Lower leg skin (tissue), 4 donors: ENCODE data around the gene PTPRU. TPM values are rescaled to one million over a fixed set of nuclear protein-coding genes. Genes with fewer than 3 reads are reported as not detected.

Source experiments
- DNase-seq, 2 donors: peaks; one replicate each; pipeline ENCODE4 v3.0.0-alpha.2; 2019; ENCODE audit warnings: low spot score in 2 of 2
- H3K4me3 ChIP-seq: fragments of 200-600 bp; sonication (generic); 2 replicates; pipeline ENCODE4 v1.5.1; 2017; ENCODE audit warnings: mild to moderate bottlenecking, low read depth; ENCODE audit not compliant: poor library complexity, severe bottlenecking
- CTCF ChIP-seq, 3 donors: fragments of 450-650 bp; IDR thresholded peaks; one replicate each; pipeline ENCODE4 v1.5.1; 2016; ENCODE audit warnings: antibody characterized with exemption in 3 of 3, mild to moderate bottlenecking in 3 of 3, moderate library complexity in 2 of 3
- POLR2A ChIP-seq, 2 donors: fragments of 450-650 bp; IDR thresholded peaks; one replicate each; pipeline ENCODE4 v1.6.1; 2016 to 2017; ENCODE audit warnings: antibody characterized with exemption in 2 of 2, mild to moderate bottlenecking in 1 of 2, moderate library complexity in 1 of 2
- WGBS, 2 donors: methylation state at CpG; one replicate each; pipeline ENCODE4 v1.1.5; 2018; 5-methylcytosine and 5-hydroxymethylcytosine counted together
- intact Hi-C: fragments of 100-400 bp; cut with DNase I; formaldehyde crosslinking; loops from one replicate; pipeline ENCODE4 v1.15.0; 2023; ENCODE audit warnings: low total_unique reads
- total RNA-seq, 4 donors: library from RNA; depleted of rRNA; stranded (reverse); fragments of >200 nt; gene quantifications; one replicate each; pipeline ENCODE4 v1.1.0, GENCODE V29; 2016

PTPRU gene
- total RNA-seq, 4 donors from 2014 or later: 15.9 to 56.3 (median 30.6) TPM

DNA sequence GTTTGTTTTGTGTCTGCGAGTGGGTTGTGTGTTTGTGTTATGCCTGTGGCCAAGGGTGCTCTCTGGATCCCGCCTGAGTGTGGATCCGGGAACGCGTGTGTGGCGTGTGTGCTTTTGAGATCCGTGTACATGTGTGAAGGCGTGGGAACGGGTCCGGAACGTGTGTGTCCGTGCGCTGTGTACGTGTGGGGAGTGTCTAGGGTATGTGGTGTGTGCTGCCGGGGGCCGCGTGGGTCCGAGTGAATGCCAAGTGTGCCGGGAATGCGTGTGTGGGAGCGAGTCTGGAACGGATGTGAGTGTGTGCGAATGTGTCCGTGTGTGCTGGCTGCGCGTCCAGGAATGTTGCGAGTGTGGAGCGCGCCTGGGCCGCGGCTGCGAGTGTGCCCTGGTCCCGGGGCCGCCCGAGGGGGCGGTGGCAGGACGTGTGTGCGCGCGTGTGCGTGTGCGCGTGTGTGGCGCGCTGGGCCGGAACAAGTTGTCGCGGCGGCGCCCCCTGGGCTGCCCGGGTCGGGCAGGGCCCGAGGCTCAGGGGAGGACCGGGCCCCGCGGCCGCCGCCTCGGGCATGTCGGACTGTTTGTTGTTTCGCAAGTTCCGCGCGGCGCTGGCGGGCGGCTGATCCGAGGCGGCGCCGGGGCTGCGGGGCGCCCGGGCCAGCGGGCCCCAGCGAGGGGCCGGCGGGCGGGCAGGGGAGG, 953 bp downstream of the PTPRU start:
- DNase-seq: peak; percentile 21 to 89
- H3K4me3 ChIP-seq: peak overlapping the region; percentile 47
- WGBS, 2 donors: 0 to 1% methylated on average over 36 to 55 of the region's 79 CpGs
- TF ChIP-seq POLR2A (IDR thresholded peaks at IDR 0.05) (no peak), CTCF (IDR thresholded peaks at IDR 0.05) (no peak)
- intact Hi-C loops: loop anchor here (5.0 kb wide), 2 partner anchors 1475 to 1615 kb away; no protein-coding TSS in a partner anchor

DNA sequence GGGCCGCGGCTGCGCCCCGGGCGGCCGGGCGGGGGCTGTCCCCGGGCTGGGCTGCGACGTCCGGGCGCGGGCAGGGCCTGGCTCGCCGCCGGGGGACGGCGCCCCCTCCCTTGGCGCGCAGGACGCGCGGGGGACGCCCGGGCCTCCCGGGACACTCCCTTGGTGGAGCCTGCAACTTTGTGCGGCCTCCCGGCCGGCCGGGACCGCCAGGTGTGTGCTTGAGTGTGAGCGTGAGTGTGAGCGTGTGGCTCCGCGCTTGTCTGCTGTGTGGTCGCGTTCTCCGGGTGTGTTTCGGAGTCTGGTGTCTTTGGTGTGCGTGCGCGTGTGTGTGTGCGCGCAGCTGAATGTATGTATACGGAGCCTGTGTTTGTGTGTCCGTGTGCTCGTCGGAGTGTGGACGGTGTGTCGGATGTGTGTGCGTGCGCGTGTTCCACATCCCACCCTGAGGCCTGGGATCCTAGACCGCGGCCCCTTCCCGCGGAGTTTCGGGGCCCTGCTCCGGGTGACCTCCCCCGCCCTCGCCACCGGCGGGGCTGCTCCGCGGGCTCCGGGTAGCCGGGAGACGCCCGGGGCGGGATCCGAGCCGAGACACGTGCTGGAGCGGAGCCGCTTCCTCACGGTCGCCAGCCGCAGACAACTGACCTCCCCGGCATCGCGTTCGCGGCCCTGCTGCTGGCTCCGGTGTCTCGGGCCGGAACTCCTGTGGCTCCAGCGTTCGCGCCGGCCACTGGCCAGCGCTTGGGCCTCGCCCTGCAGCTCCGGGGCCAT, 1.7 kb downstream of the PTPRU start:
- peak overlapping the region; percentile 17 for H3K4me3 ChIP-seq
- intact Hi-C loops: loop anchor here (5.0 kb wide), 2 partner anchors 1474 to 1614 kb away; no protein-coding TSS in a partner anchor
- 3% methylated on average over 24 to 34 of the region's 93 CpGs for WGBS, 2 donors
- TF ChIP-seq CTCF (IDR thresholded peaks at IDR 0.05): no peak
- TF ChIP-seq POLR2A (IDR thresholded peaks at IDR 0.05): no peak
- peak; percentile 22 to 93 for DNase-seq

- no peak for TF ChIP-seq CTCF (IDR thresholded peaks at IDR 0.05)
- no peak overlapping the region for H3K4me3 ChIP-seq
- no peak for DNase-seq
- intact Hi-C loops: loop anchor here (5.0 kb wide), 2 partner anchors 1474 to 1614 kb away; no protein-coding TSS in a partner anchor
- 47 to 51% methylated on average over 11 of the region's 11 CpGs for WGBS, 2 donors
Measured at GRCh38 chr1:29238620-29239002, 2.3 kb downstream of the PTPRU start.

DNA sequence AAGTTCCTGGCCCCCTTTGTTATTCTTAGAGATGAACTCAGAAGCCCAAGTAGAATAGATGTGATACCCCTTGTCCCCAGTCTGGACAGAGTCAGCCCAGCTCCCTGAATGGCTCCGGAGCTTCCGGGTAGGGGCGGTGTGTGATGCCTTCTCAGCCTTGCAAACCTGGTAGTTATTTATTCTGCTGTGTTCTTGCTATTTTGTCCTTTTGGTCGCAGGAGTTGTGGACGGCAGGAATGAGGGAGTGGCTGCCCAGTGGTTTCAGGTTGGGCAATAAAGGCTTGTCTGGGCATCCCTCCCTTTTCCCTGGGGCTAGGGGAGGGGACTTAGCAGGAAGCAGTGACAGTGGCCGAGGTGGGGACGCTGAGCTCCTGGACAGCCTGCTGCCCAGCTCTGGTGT, 2.8 kb downstream of the PTPRU start:
- 43 to 48% methylated on average over 7 of the region's 7 CpGs for WGBS, 2 donors
- no peak overlapping the region for H3K4me3 ChIP-seq
- intact Hi-C loops: loop anchor here (5.0 kb wide), 2 partner anchors 1473 to 1613 kb away; no protein-coding TSS in a partner anchor
- peak in 1 of 2 donors; percentile 28 for DNase-seq
- no peak for TF ChIP-seq POLR2A (IDR thresholded peaks at IDR 0.05)
- TF ChIP-seq CTCF (IDR thresholded peaks at IDR 0.05): no peak

DNA sequence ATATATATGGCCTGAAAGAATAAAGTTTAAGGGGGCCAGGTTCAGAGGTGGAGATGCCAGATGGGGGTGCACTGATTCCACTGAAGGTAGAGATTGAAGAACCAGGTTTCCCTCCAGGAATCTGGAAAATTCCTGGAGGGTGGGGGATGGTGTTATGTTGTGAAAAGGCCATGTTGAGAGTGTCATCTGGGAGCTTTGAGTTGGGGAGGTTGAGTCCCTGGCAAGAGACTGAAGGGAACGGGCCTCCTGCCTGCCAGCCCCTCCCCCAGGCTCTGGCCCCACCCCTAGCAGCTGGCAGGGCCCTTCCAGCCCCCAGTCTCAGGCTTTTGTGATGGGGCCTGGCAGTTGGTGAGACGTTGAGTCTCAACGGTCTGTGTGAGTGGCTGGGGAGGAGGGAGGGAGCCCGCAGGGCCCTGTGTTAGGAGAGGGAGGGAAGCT, 4.1 kb downstream of the PTPRU start:
- DNase-seq: no peak
- WGBS, 2 donors: 64 to 66% methylated on average over 4 of the region's 4 CpGs

More for the DNA sequence above, 4.1 kb downstream of the PTPRU start:
- H3K4me3 ChIP-seq: no peak overlapping the region
- TF ChIP-seq CTCF (IDR thresholded peaks at IDR 0.05) (no peak), POLR2A (IDR thresholded peaks at IDR 0.05) (no peak)
- intact Hi-C loops: loop anchor here (10.0 kb wide), 1 partner anchor 464 kb away; no protein-coding TSS in a partner anchor
